ENCODE measurements around the gene DENND5A. TPM values are rescaled to one million over a fixed set of nuclear protein-coding genes. Genes with fewer than 3 reads are reported as not detected.

DENND5A gene
- total RNA-seq, 1 experiment from 2014 or later = 37.7 TPM

GRCh38 chr11:9089061-9089460, 176.1 kb downstream of the DENND5A start:
- CTCF ChIA-PET = interaction anchor here (0.6 kb wide), 1 partner anchor 174 kb away, joined by 3 read pairs; no protein-coding TSS in a partner anchor
- intact Hi-C loops (cut with micrococcal nuclease) = no loop called here

More at GRCh38 chr11:9089061-9089460, 176.1 kb downstream of the DENND5A start:
- Histone ChIP-seq H4K20me1 (ENCODE audit: low read length) (no peaks in the 10 kb centered on the region), H3K79me2 (ENCODE audit: low read length) (no peaks in the 10 kb centered on the region), H3K36me3 (ENCODE audit: low read depth, low read length) (no peaks in the 10 kb centered on the region), H3K4me1 (ENCODE audit: insufficient read depth, low read length) (no peaks in the 10 kb centered on the region), H3K9ac (ENCODE audit: low read length) (no peak overlapping the region), H3K4me2 (ENCODE audit: low read length) (no peak overlapping the region), H3K9me2 (replicated peaks; ENCODE audit: low read length) (no peaks in the 10 kb centered on the region), H3K27me3 (ENCODE audit: low read length) (peaks cover 27% of the 10 kb centered on the region), H3F3A (ENCODE audit: low read length, unreplicated experiment) (no peaks in the 10 kb centered on the region), H3K9me3 (ENCODE audit: low read length) (no peaks in the 10 kb centered on the region), H2AFZ (ENCODE audit: low read length) (no peak overlapping the region), H3K4me3 (ENCODE audit: low read length) (no peak overlapping the region), H3K27ac (ENCODE audit: low read length) (no peak overlapping the region)
- POLR2A ChIA-PET (ENCODE audit: unreplicated experiment) = no interaction called here
- ATAC-seq (no peak), DNase-seq (no peak)
- TF ChIP-seq CTCF (conservative IDR thresholded peaks at IDR 0.05; ENCODE audit: low read depth, low read length) = no peak
- no peak for TF ChIP-seq EZH2 (IDR thresholded peaks at IDR 0.05; ENCODE audit: low read length, unreplicated experiment)
- TF ChIP-seq EZH2phosphoT487 (IDR thresholded peaks at IDR 0.05; ENCODE audit: borderline replicate concordance, low read length) = no peak
- BruUV-seq (replicated peaks) = no TSS peak

Small RNAs within 50 kb of the gene (microRNA-seq; reads per million reads assigned to microRNA genes)
- gene MIR5691 (ENCODE audit: unreplicated experiment) = not detected

Other genes starting within 250 kb of the DENND5A start
- 0.18 TPM in 1 of 2 replicates, not detected in the other for gene SCUBE2, start 173.8 kb downstream of the DENND5A start, total RNA-seq (2014; rRNA removed)
- 83.6 and 87.6 TPM in 2 replicates for gene TMEM41B, start 49.2 kb upstream of the DENND5A start, total RNA-seq (2014; rRNA removed)
- gene IPO7, start 119.3 kb upstream of the DENND5A start, total RNA-seq (2014; rRNA removed) = 78.9 and 109 TPM in 2 replicates
- 21.8 and 33.9 TPM in 2 replicates for gene ZNF143, start 195.7 kb upstream of the DENND5A start, total RNA-seq (2014; rRNA removed)

All from PC-3 (cell line).